Panc1 (cell line): ENCODE results near the gene NUPR1.

Source experiments
- CTCF ChIP-seq: fragments of 450-650 bp; IDR thresholded peaks from 2 replicates; pipeline ENCODE4 v1.5.1; 2017; ENCODE audit warnings: mild to moderate bottlenecking
- POLR2AphosphoS5 ChIP-seq: IDR thresholded peaks from 2 replicates; pipeline ENCODE4 v1.6.1; 2012; ENCODE audit warnings: mild to moderate bottlenecking, low read depth, low read length, moderate library complexity
- REST ChIP-seq, 2 experiments: IDR thresholded peaks; 2 replicates each; pipeline ENCODE4 v1.6.1; 2011 to 2012; ENCODE audit warnings: low read depth in 2 of 2, control low read depth in 1 of 2, low read length in 1 of 2, mild to moderate bottlenecking in 1 of 2, moderate library complexity in 1 of 2; ENCODE audit not compliant: insufficient read depth in 1 of 2
- SIN3A ChIP-seq: IDR thresholded peaks from 2 replicates; pipeline ENCODE4 v1.6.1; 2012; ENCODE audit warnings: low read depth, mild to moderate bottlenecking, low read length, moderate library complexity, borderline replicate concordance; ENCODE audit not compliant: insufficient read depth
- TCF7L2 ChIP-seq: IDR thresholded peaks from 2 replicates; pipeline ENCODE4 v1.6.1; 2011; ENCODE audit warnings: mild to moderate bottlenecking, low read depth, low read length, inconsistent platforms

- no peak for TF ChIP-seq CTCF
- TF ChIP-seq POLR2AphosphoS5: no peak
- TF ChIP-seq REST (IDR thresholded peaks at IDR 0.05; ENCODE audit: insufficient read depth in 1 of 2, low read depth in 2 of 2, low read length in 1 of 2): no peak
- no peak for TF ChIP-seq TCF7L2
- no peak for TF ChIP-seq SIN3A
Measured at GRCh38 chr16:28503470-28504259, 35.1 kb downstream of the NUPR1 start.
